ENCODE data around the gene ST14. TPM values are rescaled to one million over a fixed set of nuclear protein-coding genes. Genes with fewer than 3 reads are reported as not detected.

Gene ST14
- total RNA-seq, 1 experiment from 2014 or later: 33.9 TPM

DNA sequence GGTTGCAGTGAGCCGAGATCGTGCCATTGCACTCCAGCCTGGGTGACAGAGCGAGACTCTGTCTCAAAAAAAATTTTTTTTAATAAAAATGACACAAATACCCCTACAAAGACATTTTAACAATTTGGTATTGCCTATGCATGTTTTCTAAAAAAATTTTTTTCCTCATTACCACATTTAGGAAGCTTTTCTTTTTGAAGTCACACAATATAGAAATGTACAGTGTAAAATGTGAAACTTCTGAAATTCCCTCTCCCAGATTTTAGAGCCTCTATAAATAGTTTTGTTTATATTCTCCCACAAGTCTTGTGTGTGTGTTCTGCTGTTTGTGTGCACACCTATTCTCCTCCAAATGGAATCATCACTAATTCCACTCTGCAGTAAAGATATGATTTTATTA, 7.6 kb downstream of the ST14 start:
- H3K36me3 Mint-ChIP-seq: no peaks in the 10 kb centered on the region
- ChIA-PET POLR2A (no interaction called here), CTCF (no interaction called here)
- DNase-seq (ENCODE audit: low spot score) (no peak), ATAC-seq (no peak)
- H3K4me3 Mint-ChIP-seq: no peak overlapping the region
- TF ChIP-seq RORB (CRISPR knock-in tag; IDR thresholded peaks at IDR 0.05) (no peak), JAZF1 (CRISPR knock-in tag; IDR thresholded peaks at IDR 0.05) (no peak)
- TF ChIP-seq, protein P1, sequence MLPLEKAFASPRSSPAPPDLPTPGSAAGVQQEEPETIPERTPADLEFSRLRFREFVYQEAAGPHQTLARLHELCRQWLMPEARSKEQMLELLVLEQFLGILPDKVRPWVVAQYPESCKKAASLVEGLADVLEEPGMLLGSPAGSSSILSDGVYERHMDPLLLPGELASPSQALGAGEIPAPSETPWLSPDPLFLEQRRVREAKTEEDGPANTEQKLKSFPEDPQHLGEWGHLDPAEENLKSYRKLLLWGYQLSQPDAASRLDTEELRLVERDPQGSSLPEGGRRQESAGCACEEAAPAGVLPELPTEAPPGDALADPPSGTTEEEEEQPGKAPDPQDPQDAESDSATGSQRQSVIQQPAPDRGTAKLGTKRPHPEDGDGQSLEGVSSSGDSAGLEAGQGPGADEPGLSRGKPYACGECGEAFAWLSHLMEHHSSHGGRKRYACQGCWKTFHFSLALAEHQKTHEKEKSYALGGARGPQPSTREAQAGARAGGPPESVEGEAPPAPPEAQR (CRISPR knock-in tag; IDR thresholded peaks at IDR 0.05): no peak
- TF ChIP-seq, protein P2, sequence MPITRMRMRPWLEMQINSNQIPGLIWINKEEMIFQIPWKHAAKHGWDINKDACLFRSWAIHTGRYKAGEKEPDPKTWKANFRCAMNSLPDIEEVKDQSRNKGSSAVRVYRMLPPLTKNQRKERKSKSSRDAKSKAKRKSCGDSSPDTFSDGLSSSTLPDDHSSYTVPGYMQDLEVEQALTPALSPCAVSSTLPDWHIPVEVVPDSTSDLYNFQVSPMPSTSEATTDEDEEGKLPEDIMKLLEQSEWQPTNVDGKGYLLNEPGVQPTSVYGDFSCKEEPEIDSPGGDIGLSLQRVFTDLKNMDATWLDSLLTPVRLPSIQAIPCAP (CRISPR knock-in tag; IDR thresholded peaks at IDR 0.05): no peak
- H3K4me1 Mint-ChIP-seq: peaks cover 9% of the 10 kb centered on the region
- peaks cover 68% of the 10 kb centered on the region for H3K27me3 Mint-ChIP-seq (ENCODE audit: low read depth)
- no peak overlapping the region for H3K27ac Mint-ChIP-seq
- H3K9me3 Mint-ChIP-seq: no peaks in the 10 kb centered on the region

DNA sequence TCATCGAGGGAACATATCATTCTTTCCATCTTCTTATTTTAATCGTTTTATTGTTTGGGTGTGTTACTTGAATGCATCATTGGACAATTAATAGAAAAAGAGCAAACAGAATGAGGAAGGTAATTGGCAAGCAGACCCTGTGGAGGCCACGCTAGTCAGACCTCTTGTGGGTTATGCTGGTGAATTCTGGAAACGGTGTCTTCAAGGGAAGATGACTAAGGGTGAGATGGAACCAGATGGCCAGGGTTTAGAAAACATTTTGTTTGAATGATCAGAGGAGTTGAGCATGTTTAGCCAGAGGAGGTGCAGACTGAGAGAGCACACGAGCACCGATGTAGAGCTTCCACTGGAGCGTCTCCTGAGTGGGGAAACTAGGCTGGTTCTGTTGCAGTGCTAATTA, 8.5 kb downstream of the ST14 start:
- ChIA-PET POLR2A (no interaction called here), CTCF (interaction anchor here (0.6 kb wide), 1 partner anchor 149 kb away, joined by 6 read pairs; no protein-coding TSS in a partner anchor)
- Mint-ChIP-seq H3K36me3 (no peaks in the 10 kb centered on the region), H3K27me3 (ENCODE audit: low read depth) (peaks cover 69% of the 10 kb centered on the region), H3K4me3 (no peak overlapping the region), H3K27ac (no peak overlapping the region), H3K4me1 (0 out of 2 replicates have a peak, but pooled peaks cover 4% of the 10 kb centered on the region), H3K9me3 (no peaks in the 10 kb centered on the region)
- DNase-seq (ENCODE audit: low spot score) (no peak), ATAC-seq (no peak)
- TF ChIP-seq ZNF219 (CRISPR knock-in tag; IDR thresholded peaks at IDR 0.05; ENCODE audit: borderline replicate concordance) (no peak), SOX15 (CRISPR knock-in tag; IDR thresholded peaks at IDR 0.05) (no peak), ZNF416 (CRISPR knock-in tag; IDR thresholded peaks at IDR 0.05) (no peak), NR2C2 (CRISPR knock-in tag; IDR thresholded peaks at IDR 0.05) (no peak), TCF7 (CRISPR knock-in tag; IDR thresholded peaks at IDR 0.05; ENCODE audit: low read depth) (no peak), EMX1 (CRISPR knock-in tag; IDR thresholded peaks at IDR 0.05) (no peak), ELF4 (CRISPR knock-in tag; IDR thresholded peaks at IDR 0.05; ENCODE audit: low read depth) (no peak), MYBL2 (CRISPR knock-in tag; IDR thresholded peaks at IDR 0.05) (no peak), TEAD4 (CRISPR knock-in tag; IDR thresholded peaks at IDR 0.05) (no peak), ZNF317 (CRISPR knock-in tag; IDR thresholded peaks at IDR 0.05; ENCODE audit: borderline replicate concordance, low read depth) (no peak), NFE2L1 (CRISPR knock-in tag; IDR thresholded peaks at IDR 0.05) (no peak), SMAD4 (CRISPR knock-in tag; IDR thresholded peaks at IDR 0.05) (no peak)
- TF ChIP-seq, protein P3, sequence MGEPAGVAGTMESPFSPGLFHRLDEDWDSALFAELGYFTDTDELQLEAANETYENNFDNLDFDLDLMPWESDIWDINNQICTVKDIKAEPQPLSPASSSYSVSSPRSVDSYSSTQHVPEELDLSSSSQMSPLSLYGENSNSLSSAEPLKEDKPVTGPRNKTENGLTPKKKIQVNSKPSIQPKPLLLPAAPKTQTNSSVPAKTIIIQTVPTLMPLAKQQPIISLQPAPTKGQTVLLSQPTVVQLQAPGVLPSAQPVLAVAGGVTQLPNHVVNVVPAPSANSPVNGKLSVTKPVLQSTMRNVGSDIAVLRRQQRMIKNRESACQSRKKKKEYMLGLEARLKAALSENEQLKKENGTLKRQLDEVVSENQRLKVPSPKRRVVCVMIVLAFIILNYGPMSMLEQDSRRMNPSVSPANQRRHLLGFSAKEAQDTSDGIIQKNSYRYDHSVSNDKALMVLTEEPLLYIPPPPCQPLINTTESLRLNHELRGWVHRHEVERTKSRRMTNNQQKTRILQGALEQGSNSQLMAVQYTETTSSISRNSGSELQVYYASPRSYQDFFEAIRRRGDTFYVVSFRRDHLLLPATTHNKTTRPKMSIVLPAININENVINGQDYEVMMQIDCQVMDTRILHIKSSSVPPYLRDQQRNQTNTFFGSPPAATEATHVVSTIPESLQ (CRISPR knock-in tag; IDR thresholded peaks at IDR 0.05): no peak
- TF ChIP-seq, protein P4, sequence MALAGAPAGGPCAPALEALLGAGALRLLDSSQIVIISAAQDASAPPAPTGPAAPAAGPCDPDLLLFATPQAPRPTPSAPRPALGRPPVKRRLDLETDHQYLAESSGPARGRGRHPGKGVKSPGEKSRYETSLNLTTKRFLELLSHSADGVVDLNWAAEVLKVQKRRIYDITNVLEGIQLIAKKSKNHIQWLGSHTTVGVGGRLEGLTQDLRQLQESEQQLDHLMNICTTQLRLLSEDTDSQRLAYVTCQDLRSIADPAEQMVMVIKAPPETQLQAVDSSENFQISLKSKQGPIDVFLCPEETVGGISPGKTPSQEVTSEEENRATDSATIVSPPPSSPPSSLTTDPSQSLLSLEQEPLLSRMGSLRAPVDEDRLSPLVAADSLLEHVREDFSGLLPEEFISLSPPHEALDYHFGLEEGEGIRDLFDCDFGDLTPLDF (CRISPR knock-in tag; IDR thresholded peaks at IDR 0.05): no peak
- TF ChIP-seq, protein P5, sequence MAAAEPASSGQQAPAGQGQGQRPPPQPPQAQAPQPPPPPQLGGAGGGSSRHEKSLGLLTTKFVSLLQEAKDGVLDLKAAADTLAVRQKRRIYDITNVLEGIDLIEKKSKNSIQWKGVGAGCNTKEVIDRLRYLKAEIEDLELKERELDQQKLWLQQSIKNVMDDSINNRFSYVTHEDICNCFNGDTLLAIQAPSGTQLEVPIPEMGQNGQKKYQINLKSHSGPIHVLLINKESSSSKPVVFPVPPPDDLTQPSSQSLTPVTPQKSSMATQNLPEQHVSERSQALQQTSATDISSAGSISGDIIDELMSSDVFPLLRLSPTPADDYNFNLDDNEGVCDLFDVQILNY (CRISPR knock-in tag; IDR thresholded peaks at IDR 0.05): no peak
